NOMO-1 (cell line): Measurements from ENCODE around the gene MPHOSPH9.
"Not testable (repeated sequence)": the region's sequence is repeated elsewhere in the genome, so short reads cannot be mapped to it uniquely, and the experiment has no call there.

Source experiments
- DNase-seq, 2 experiments: peaks; one replicate each; lab custom pipeline; 2025; ENCODE audit not compliant: unreplicated experiment in 2 of 2; lab: John Stamatoyannopoulos, UW

MPHOSPH9 gene

DNA sequence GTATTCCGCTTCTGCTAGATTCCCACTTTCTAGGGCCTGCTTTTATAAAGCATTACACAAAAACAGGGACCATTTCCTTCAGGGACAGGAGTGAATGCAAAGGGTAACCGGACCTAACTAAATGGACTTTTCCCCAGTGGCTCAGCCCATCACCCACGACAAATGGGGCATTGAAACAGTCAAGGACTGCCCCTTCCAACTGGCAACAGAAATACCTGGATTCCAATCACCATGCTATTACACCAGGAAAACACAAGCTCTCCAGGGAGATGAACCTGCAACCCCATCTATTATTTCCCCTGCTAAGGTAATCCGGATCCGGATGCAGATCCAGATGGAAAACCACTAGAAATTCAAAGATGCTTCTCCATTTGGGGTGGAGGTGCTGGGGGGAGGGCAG is 1.0 kb downstream of the MPHOSPH9 start:
- DNase-seq, result no peak

DNA sequence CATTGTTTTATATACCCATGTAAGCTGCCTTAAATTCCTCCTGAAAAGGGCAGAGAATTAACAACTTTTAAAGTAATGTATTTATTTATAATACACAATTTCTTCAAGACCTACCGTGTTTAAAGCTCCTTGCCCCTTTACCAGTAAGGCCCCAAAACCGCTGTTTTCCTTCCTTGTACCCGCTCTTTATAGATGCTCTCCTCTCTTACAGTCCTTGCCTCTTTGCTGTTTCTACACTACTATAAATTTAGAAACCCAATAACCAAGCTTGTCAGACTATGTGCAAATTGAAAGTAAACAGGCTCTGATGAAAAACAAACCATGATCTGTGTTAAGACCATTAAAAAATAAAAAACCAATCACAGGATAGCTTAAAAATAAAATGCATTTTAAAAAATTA is 3.9 kb downstream of the MPHOSPH9 start:
- no peak for DNase-seq

DNA sequence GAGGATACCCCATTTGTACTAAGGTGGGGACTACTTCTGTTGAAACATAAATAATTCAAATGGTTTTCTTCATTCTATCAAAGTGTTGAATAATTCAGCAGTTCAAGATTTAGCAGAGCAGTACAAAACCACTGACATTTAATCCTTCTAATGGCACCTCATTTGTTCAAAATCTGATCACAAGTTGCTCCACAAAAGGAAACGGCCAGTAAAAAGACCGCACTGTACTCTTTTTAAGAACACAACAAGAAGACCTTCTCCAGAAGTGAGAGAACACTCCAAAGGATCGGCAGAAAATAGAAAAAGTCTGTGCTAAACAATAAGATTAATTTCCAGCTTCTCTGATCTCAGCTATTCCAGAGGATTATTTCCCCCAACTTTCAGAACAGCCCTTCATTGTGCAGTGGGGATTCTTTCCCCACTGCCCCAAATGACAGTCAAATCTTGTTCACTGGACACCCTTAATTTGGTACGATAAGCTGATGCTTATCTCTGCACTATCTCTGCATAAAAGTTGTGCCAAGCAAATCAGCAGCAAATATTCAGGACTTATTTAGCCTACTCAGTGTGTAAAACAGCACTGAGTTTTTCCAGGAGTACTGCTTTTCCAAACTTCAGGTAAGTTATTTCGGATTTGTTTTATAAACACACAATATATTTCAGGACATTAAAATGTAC is 5.2 kb downstream of the MPHOSPH9 start:
- DNase-seq, result no peak

DNA sequence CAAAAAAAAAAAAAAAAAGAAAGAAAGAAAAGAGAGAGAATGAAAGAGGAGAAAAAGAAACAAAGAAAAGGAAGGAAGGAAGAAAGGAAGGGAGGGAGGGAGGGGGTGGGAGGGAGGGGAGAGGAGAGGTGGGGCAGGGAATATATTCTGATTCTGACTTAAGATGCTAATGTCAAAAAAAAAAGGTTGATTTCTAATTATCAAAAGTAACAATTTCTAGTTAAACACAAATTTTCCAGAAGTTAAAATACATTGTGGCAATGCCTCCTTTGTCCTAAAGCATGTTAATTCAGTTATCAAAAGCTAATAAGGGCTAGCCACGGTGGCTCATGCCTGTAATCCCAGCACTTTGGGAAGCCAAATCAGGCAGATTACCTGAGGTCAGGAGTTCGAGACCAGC is 7.5 kb downstream of the MPHOSPH9 start:
- no peak for DNase-seq

DNA sequence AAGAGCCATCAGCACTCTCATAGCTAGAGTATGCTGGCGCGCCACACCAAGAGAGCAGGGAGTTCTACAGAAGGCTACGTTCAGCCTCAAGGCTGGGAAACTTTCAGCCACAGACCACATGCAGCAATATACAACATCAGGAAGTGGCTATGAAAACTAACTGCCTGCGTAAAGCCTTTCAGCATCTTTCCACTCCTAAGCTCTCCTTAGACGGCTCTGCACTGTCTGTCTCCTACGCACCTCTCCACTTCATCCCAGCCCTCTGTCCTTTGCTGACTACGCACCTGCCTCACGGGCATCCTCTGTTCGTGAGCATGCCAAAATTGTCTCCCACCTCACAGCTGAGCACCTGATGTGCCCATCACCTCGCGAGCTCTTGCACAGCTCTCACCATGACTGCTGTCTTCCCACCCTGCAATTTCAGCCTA is 9.7 kb downstream of the MPHOSPH9 start:
- DNase-seq, result no peak

DNA sequence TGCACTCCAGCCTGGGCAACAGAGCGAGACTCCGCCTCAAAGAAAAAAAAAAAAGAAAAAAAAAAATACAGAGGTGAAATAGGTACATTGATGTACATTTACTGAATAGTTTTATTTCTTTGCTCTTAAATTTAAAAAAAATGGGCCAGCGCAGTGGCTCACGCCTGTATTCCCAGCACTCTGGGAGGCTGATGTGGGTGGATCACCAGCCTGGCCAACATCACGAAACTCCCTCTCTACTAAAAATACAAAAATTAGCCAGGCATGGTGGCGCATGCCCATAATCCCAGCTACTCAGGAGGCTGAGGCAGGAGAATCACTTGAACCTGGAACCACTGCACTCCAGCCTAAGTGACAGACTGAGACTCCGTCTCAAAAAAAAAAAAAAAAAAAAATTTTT is 25.1 kb downstream of the MPHOSPH9 start:
- DNase-seq, result not testable (repeated sequence)

DNA sequence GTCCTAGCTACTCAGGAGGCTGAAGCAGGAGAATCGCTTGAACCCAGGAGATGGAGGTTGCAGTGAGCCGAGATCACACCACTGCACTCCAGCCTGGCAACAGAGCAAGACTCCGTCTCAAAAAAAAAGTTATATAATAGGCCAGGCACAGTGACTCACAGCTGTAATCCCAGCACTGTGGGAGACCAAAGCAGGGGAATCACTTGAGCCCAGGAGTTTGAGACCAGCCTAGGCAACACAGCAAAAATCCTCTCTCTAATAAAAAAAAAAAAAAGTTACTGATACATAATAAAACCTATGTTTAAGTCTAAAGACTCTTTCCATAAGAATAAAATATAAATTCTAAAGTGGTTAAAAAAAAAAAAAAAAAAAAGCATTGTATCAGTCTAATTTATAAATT is 26.1 kb downstream of the MPHOSPH9 start:
- not testable (repeated sequence) for DNase-seq

DNA sequence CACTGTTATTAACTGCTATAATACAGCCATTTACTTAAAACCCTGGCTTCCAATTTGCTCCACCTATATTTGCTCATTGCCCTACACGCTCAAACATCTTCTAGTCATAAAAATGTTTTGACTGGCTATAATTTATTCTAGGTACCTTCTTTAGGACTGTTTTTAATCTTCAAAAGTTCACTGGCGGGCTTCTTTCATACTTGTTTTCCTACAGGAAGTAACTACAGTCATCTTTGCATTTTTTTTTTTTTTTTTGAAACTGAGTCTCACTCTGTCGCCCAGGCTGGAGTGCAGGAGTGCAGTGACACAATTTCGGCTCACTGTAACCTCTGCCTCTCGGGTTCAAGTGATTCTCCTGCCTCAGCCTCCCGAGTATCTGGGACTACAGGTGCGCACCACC is 32.5 kb downstream of the MPHOSPH9 start:
- DNase-seq, result no peak

DNA sequence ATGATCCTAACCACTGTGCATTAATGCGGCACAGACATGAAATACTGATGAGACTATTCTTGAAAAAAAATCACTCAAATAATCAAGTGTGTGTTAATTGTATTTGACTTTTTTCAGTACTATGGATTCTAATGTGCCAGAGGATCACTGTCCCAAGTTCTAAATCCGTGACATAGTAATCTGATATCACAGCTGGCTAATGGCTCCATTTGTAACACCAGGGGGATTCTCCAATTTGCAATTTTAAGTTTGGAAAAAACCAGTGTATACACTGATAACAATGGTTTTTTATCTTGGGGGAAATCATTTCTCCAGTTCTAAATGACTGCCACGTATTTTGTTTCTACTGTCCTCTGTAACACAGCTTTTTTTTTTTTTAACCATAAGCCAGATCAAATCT is 33.0 kb downstream of the MPHOSPH9 start:
- DNase-seq, result no peak

DNA sequence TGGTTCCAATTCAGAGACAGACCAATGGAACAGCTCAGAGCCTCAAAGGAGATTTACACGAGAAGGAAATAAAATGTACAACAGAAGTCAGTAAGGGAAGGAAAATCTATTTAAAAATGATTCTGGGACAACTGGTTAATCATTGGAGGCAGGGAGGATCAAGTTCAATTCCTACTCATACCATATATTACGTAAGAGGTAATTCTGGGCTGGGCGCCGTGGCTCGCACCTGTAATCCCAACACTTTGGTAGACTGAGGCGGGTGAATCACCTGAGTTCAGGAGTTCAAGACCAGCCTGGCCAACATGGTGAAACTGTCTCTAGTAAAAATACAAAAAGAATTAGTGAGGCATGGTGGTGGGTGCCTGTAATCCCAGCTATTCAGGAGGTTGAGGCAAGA is 45.3 kb downstream of the MPHOSPH9 start:
- DNase-seq, result no peak

DNA sequence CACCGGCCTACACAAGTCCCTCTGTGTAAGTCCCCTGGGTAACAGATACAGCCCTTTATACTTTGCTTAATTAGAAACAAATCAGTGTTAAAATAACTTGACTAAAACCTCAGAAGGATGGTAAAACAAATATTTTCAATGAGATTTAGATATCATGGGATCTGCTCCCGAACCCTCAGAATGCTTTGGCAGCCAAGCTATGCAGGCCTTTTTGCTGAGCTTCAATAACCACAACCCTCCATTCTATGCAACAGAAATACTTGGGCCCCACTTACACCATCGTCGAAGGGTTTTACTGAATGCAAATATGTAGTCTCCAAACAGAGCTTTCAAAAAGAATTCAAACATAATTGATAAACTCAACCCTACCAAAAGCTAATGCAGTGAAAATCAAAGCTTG is 52.8 kb downstream of the MPHOSPH9 start:
- DNase-seq, result no peak

DNA sequence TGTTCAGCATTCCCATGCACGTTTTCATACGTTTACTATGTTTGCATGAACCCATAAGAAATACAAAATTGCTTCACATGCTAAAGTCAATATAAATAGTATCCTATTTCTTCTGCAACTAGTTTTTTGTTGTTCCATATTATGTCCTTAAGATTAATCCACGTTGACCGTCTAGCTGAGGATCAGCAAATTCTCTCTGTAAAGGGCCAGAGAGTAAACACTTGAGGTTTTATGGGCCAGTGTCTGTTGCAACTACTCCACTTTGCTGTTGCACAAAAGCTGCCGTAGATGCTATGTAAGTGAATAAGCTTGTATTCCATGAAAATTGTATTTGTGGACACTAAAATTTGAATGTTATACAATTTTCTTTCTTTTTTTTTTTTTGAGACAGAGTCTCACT is 61.0 kb downstream of the MPHOSPH9 start:
- DNase-seq, result no peak

DNA sequence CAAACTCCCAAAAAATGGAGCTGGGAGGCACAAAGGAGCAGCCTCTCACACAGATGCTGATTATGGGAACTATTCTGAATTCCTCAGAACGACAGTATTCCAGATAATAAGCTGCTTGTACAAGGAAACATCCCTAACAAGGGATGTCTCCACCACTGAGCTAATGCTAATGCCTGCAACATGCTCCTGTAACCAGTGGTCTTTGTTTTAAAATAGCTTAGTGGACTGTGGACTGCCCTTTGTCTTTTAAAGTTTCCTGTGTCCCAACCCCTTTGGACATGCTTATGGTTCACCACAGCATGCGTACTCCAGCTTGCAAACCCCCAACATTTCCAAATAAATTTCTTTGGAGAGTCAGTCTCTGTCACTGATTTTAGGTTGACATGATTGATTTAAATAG is 65.6 kb downstream of the MPHOSPH9 start:
- no peak for DNase-seq

DNA sequence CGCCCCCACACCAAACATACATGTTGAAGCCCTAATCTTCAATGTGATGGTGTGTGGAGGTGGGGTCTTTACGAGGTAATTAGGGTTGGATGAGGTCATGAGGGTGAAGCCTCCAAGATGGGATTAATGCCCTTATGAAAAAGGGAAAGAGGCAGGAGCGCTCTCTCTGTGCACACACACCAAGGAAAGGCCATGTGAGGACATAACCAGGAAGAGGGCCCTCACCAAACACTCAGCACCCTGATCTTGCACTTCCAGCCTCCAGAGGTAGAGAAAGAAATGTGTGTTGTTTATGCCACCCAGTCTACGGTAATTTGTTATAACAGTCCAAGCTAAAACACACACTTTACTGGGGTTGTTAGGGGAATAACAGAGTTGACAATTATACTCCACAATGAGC is 67.4 kb downstream of the MPHOSPH9 start:
- DNase-seq, result no peak

DNA sequence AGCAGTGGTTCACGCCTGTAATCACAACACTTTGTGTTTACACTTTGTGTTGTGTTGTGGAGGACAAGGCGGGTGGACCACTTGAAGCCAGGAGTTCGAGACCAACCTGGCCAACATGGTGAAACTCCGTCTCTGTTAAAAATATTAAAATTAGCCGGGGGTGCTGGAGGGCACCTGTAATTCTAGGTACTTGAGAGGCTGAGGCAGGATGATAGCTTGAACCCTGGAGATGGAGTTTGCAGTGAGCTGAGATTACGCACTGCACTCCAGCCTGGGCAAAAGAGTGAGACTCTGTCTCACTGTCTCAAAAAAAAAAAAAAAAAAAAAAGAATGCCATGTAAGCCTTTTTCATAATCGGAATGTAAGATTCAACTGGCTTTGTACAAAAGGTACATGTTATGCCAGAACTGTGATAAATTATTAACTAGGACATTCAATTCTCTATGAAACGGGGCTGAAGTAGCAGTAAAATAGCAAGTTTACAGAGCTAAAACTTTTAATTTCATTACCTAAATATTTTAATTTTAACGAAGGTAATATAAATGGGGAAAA is 68.2 kb downstream of the MPHOSPH9 start:
- DNase-seq, result no peak

DNA sequence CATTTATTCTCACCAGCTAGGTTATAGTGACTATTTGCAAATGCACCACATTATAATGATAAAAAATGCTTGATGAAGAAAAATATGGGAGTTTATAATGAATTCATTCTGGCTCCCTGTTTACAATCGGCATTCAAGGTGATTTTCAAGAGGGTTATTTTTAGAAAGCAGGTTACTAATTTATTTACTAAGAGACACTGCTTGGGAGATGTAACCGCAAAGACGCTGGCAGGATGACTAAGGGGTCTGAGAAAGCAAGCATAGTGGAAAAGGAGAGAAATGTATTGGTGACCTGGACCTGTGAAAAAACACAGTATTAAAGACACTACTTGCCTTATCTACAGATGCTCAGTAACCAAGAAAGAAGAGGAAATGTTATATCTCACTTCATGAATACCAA is 68.7 kb downstream of the MPHOSPH9 start:
- DNase-seq, result no peak

DNA sequence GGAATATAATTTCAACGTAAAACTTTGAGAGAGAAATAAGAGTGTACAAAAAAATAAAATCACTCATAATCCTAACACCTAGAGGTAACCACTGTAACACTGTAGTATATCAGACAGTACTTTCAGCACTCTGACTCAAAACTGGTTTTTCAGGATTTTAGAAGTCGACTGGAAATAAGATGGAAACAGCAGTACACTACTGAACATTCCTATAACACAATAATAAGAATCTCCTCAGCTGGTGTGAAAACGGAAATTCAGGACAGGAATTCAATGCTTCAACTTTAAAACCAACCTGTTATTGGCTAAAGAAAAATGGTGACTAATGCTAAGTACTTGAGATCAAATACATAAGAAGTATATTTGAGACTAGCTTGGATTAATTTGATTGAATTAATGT is 69.7 kb downstream of the MPHOSPH9 start:
- no peak for DNase-seq

DNA sequence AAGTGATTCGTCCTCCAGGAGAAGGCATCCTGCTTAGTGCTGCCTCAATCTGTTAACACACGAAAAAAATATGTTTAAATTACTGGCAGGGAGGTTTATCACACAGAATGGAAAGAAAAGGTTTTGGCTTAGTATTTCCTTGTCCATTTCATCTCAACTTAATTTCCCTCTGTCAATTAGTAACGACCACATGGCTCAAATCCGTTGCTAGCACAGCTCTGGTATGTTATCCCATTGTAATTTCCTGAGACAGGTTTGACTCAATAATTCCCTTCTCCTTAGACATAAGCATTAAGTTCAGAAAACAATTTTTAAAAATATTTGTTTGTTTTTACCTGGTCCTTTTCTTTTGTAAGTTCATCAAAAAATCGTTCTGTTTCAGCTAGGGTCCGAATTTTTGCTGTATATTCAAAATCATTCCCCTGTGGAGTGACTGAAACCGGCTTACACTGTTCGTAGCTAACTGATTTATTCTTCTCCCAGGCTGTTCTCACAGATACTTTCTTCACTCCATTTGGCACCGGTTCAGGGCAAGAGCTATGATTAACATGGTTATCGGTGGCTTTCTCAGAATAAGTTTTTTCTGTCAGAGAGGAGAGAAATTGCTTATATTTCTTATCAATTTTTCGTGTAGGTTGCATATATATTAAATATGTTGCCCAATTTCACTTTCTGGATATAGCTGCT is 72.0 kb downstream of the MPHOSPH9 start:
- DNase-seq, result no peak

DNA sequence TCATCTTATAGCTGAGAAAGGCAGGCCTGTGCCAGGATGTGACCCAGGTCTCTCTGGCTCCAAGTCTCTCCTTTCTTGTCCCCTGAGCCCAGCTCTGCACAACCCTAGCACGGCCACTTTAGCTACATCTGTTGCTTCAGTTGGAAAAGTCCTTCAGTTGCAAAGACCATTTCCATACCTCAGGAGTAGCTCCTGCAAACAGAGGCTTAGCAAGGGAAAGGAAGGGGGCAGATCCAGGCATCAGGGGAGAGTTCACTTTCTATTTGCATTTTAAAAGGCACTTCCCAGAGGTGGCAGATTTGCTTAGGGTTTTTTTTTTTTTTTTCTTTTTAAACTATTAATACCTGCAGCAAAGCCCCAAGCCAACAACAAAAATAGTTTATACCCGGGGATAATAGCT is 79.0 kb downstream of the MPHOSPH9 start:
- DNase-seq, result no peak

DNA sequence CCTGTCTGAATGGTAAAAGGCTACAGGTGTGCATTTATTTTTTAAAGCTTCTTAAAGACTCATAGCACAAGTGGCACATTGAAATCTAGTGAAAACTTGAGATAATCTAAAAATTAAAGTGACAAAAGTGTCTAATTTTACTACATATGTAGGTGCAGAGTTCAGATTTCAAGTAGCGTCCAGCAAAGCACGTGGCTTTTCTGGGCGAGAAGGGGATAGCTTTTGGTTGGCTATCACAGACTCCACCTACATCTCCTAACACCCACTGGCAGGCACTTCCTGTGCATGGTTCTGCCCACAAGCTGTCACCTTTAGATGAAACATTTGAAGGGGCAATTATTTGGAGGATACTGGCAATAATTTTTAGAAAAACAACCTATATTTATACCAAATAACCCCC is 80.1 kb downstream of the MPHOSPH9 start:
- DNase-seq, result no peak

DNA sequence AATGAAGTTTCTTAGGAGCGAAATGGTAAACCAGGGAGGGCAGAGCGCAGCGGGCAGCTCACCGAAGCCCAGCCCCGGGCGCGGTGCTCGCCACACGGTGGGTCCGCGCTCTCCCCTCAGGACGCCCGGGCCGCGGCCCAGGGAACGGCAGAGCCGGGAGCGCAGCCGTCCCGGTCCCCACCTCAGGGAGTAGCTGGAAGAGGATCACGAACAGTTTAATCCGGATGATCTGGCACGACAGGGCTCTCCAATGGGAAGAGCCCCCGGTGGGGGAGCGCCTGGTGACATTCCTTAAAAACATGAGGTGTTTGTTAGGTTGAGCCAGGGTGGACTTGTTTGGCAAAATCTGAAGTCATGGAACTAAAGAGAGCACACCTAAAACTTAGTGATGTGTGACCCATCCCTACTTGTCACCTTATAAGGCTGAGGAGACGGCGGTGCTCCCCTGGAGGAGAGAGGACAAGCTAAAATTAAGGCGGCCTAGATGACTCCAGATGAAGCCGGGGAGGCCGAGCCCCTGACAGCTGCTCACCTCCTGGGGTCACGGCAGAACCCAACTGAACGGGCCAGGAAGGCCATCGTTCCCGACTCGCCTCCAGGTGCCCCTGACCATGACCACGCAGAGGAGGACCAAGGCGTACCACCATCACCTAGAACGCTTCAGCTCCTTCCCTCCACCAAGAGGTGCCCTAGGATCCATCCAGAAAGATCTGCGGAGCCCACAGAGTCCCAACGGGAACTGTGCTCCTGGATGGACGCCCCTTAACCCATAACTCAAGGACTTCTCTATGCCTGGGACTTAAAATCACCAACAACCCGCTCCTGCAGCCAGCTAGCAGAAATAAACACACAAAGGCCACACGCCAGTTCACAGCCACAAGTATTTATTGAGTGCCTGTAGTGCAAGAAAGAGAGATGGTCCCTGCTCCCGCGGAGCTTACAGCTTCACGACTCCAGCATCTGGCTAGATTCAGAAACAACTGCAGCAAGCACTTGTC is 81.2 kb downstream of the MPHOSPH9 start:
- no peak for DNase-seq
